H1 (cell line): ENCODE results near the gene CAPN2. TPM values are rescaled to one million over a fixed set of nuclear protein-coding genes. Genes with fewer than 3 reads are reported as not detected.

Experiments
- CTCF ChIA-PET: fragments of 300-600 bp; sonication (Branson Sonifier 250); formaldehyde crosslinking; loops from one replicate; lab custom pipeline; 2021; ENCODE audit not compliant: partially characterized antibody; lab: Charles Lee
- POLR2A ChIA-PET: fragments of 300-600 bp; sonication (Branson Sonifier 250); formaldehyde crosslinking; loops from one replicate; lab custom pipeline; 2021; ENCODE audit warnings: inconsistent platforms; ENCODE audit not compliant: partially characterized antibody; lab: Charles Lee
- DNase-seq, 2 experiments: peaks; one replicate each; pipeline versions ENCODE4 v3.0.0 to v3.0.0-alpha.2; 2010 to 2022; ENCODE audit warnings: low spot score in 2 of 2, low read depth in 1 of 2, mixed read lengths in 1 of 2
- FAIRE-seq: peaks from 2 replicates; lab custom pipeline; 2011; peaks lifted over from hg19 to GRCh38; lab: Jason Lieb, UNC
- H2AFZ ChIP-seq: 2 replicates; pipeline ENCODE4 v1.8.1; 2012; ENCODE audit warnings: low read length, inconsistent platforms
- H2AK5ac ChIP-seq: 2 replicates; pipeline ENCODE4 v1.6.1; 2013; ENCODE audit warnings: low read depth, low read length
- H2BK120ac ChIP-seq: replicated peaks from 2 replicates; pipeline ENCODE3; 2013; ENCODE audit warnings: low read depth, low read length, inconsistent platforms
- H2BK12ac ChIP-seq: 2 replicates; pipeline ENCODE4 v1.6.1; 2013; ENCODE audit warnings: low read depth, low read length
- H2BK15ac ChIP-seq: 2 replicates; pipeline ENCODE4 v1.6.1; 2013; ENCODE audit warnings: low read length
- H2BK20ac ChIP-seq: 2 replicates; pipeline ENCODE4 v1.6.1; 2013; ENCODE audit warnings: low read length
- H2BK5ac ChIP-seq: 2 replicates; pipeline ENCODE4 v1.6.1; 2013; ENCODE audit warnings: low read depth, low read length
- H3K14ac ChIP-seq: 2 replicates; pipeline ENCODE4 v1.6.1; 2013; ENCODE audit warnings: inconsistent platforms; ENCODE audit not compliant: insufficient read length
- H3K18ac ChIP-seq: 2 replicates; pipeline ENCODE4 v1.6.1; 2013; ENCODE audit warnings: low read length; ENCODE audit errors: extremely low read depth
- H3K23ac ChIP-seq: 2 replicates; pipeline ENCODE4 v1.6.1; 2013; ENCODE audit warnings: inconsistent platforms; ENCODE audit not compliant: insufficient read length
- H3K23me2 ChIP-seq: 2 replicates; pipeline ENCODE4 v1.6.1; 2013; ENCODE audit warnings: low read depth, low read length
- H3K27ac ChIP-seq: 2 replicates; pipeline ENCODE4 v1.6.1; 2011; ENCODE audit warnings: low read depth, low read length, inconsistent platforms
- H3K27me3 ChIP-seq, 4 experiments: replicated peaks in 1 of 4; 1 replicate in 1 of 4; 2 replicates in 3 of 4; pipeline versions ENCODE4 v1.6.1 to v1.8.1; 2011 to 2013; ENCODE audit warnings: low read length in 3 of 4, mild to moderate bottlenecking in 3 of 4, inconsistent platforms in 2 of 4, mixed read lengths in 2 of 4, moderate library complexity in 1 of 4; ENCODE audit not compliant: control insufficient read depth in 3 of 4, insufficient read depth in 3 of 4; ENCODE audit errors: extremely low read depth in 1 of 4
- H3K36me3 ChIP-seq, 4 experiments: 2 replicates each; pipeline versions ENCODE4 v1.6.1 to v1.8.1; 2011 to 2013; ENCODE audit warnings: mild to moderate bottlenecking in 4 of 4, low read length in 3 of 4, moderate library complexity in 2 of 4, control low read depth in 1 of 4, inconsistent platforms in 1 of 4; ENCODE audit not compliant: insufficient read depth in 4 of 4, control insufficient read depth in 2 of 4
- H3K4ac ChIP-seq: replicated peaks from 2 replicates; pipeline ENCODE3; 2013; ENCODE audit warnings: low read length, low read depth, mixed read lengths, inconsistent platforms; ENCODE audit not compliant: insufficient read length
- H3K4me1 ChIP-seq, 4 experiments: replicated peaks in 1 of 4; 1 replicate in 1 of 4; 2 replicates in 3 of 4; pipeline versions ENCODE4 v1.6.1 to v1.8.1; 2011 to 2013; ENCODE audit warnings: low read length in 3 of 4, inconsistent platforms in 2 of 4, mixed read lengths in 1 of 4; ENCODE audit not compliant: insufficient read depth in 4 of 4, control insufficient read depth in 3 of 4
- H3K4me2 ChIP-seq, 2 experiments: 2 replicates each; pipeline versions ENCODE4 v1.6.1 to v1.8.1; 2011 to 2013; ENCODE audit warnings: low read depth in 2 of 2, low read length in 2 of 2, control low read depth in 1 of 2, inconsistent platforms in 1 of 2, mild to moderate bottlenecking in 1 of 2; ENCODE audit not compliant: insufficient read depth in 1 of 2
- H3K4me3 ChIP-seq, 4 experiments: fragments of 200-600, 300-600 bp in 1 of 4; sonication (generic), shearing (Covaris generic), sonication (Bioruptor Twin) in 1 of 4; 2 replicates each; pipeline versions ENCODE4 v1.5.1 to v1.8.1; 2011 to 2016; ENCODE audit warnings: low read length in 4 of 4, low read depth in 3 of 4, control low read depth in 2 of 4, inconsistent platforms in 2 of 4, mild to moderate bottlenecking in 2 of 4, mixed read lengths in 1 of 4, moderate library complexity in 1 of 4; ENCODE audit not compliant: insufficient read depth in 2 of 4; ENCODE audit errors: extremely low read depth in 1 of 4
- H3K56ac ChIP-seq: replicated peaks from 2 replicates; pipeline ENCODE3; 2013; ENCODE audit warnings: low read depth, mild to moderate bottlenecking, mixed read lengths, low read length, inconsistent platforms; ENCODE audit not compliant: insufficient read length
- H3K79me1 ChIP-seq: 2 replicates; pipeline ENCODE4 v1.6.1; 2013; ENCODE audit warnings: low read depth, low read length, control low read depth
- H3K79me2 ChIP-seq, 2 experiments: 2 replicates each; pipeline versions ENCODE4 v1.6.1 to v1.8.1; 2012 to 2013; ENCODE audit warnings: low read length in 2 of 2, mild to moderate bottlenecking in 2 of 2, inconsistent platforms in 1 of 2; ENCODE audit not compliant: insufficient read depth in 2 of 2, control insufficient read depth in 1 of 2
- H3K9ac ChIP-seq, 4 experiments: replicated peaks in 1 of 4; 1 replicate in 1 of 4; 2 replicates in 3 of 4; pipeline versions ENCODE4 v1.6.1 to v1.8.1; 2011 to 2013; ENCODE audit warnings: low read depth in 3 of 4, low read length in 3 of 4, control low read depth in 2 of 4, mild to moderate bottlenecking in 2 of 4, moderate library complexity in 2 of 4, inconsistent platforms in 1 of 4; ENCODE audit errors: extremely low read depth in 1 of 4
- H3K9me3 ChIP-seq, 2 experiments: 2 replicates each; pipeline versions ENCODE4 v1.6.1 to v1.8.1; 2012 to 2013; ENCODE audit warnings: mild to moderate bottlenecking in 2 of 2, moderate library complexity in 2 of 2, control low read depth in 1 of 2, inconsistent platforms in 1 of 2, low read depth in 1 of 2, low read length in 1 of 2, mixed read lengths in 1 of 2; ENCODE audit not compliant: insufficient read depth in 2 of 2
- H4K20me1 ChIP-seq, 2 experiments: replicated peaks in 1 of 2; 2 replicates each; pipeline versions ENCODE3 to v1.8.1; 2011 to 2013; ENCODE audit warnings: inconsistent platforms in 2 of 2, low read length in 2 of 2, mild to moderate bottlenecking in 1 of 2; ENCODE audit not compliant: insufficient read depth in 2 of 2, control insufficient read depth in 1 of 2
- H4K5ac ChIP-seq: 2 replicates; pipeline ENCODE4 v1.6.1; 2013; ENCODE audit warnings: low read length, low read depth, mixed read lengths, inconsistent platforms; ENCODE audit not compliant: insufficient read length
- H4K8ac ChIP-seq: 2 replicates; pipeline ENCODE4 v1.8.0; 2013; ENCODE audit warnings: mild to moderate bottlenecking, moderate library complexity, low read length, inconsistent platforms; ENCODE audit not compliant: insufficient read depth; ENCODE audit errors: extremely low read depth
- H4K91ac ChIP-seq: replicated peaks from 2 replicates; pipeline ENCODE3; 2013; ENCODE audit warnings: low read length, mixed read lengths, inconsistent platforms; ENCODE audit not compliant: insufficient read length
- ATF3 ChIP-seq: IDR thresholded peaks from 2 replicates; pipeline ENCODE4 v1.6.1; 2011; ENCODE audit warnings: low read depth, mild to moderate bottlenecking, low read length; ENCODE audit not compliant: insufficient read depth
- BACH1 ChIP-seq: IDR thresholded peaks from 2 replicates; pipeline ENCODE4 v1.6.1; 2012; ENCODE audit warnings: low read length, improper control_type of control experiment
- BRCA1 ChIP-seq: IDR thresholded peaks from 2 replicates; pipeline ENCODE4 v1.6.1; 2012; ENCODE audit warnings: low read depth, low read length, improper control_type of control experiment
- CHD2 ChIP-seq: IDR thresholded peaks from 2 replicates; pipeline ENCODE4 v1.6.1; 2012; ENCODE audit warnings: low read length, improper control_type of control experiment
- CTCF ChIP-seq, 3 experiments: IDR thresholded peaks; 1 replicate in 2 of 3; 2 replicates in 1 of 3; pipeline versions ENCODE4 v1.5.1 to v1.6.1; 2011; ENCODE audit warnings: low read length in 3 of 3, mild to moderate bottlenecking in 3 of 3, inconsistent platforms in 2 of 3, low read depth in 1 of 3, moderate library complexity in 1 of 3; ENCODE audit not compliant: insufficient read depth in 1 of 3; ENCODE audit errors: control extremely low read depth in 1 of 3
- EZH2 ChIP-seq: fragments of 200-600 bp; sonication (generic); IDR thresholded peaks from 2 replicates; pipeline ENCODE4 v1.7.1; 2012; ENCODE audit warnings: low read depth, mild to moderate bottlenecking, moderate library complexity, low read length, inconsistent platforms; ENCODE audit not compliant: severe bottlenecking
- HDAC6 ChIP-seq: IDR thresholded peaks from one replicate; pipeline ENCODE4 v1.7.1; 2012; ENCODE audit warnings: low read depth, mild to moderate bottlenecking, inconsistent platforms, low read length, moderate library complexity
- KDM1A ChIP-seq: fragments of 200-600, 300-600 bp; sonication (generic); IDR thresholded peaks from 2 replicates; pipeline ENCODE4 v1.7.1; 2016; ENCODE audit warnings: mild to moderate bottlenecking, low read length, borderline replicate concordance
- KDM4A ChIP-seq: IDR thresholded peaks from one replicate; pipeline ENCODE4 v1.7.1; 2012; ENCODE audit warnings: low read depth, mild to moderate bottlenecking, moderate library complexity, low read length, inconsistent platforms; ENCODE audit not compliant: severe bottlenecking
- RBBP5 ChIP-seq: IDR thresholded peaks from 2 replicates; pipeline ENCODE4 v1.7.1; 2012; ENCODE audit warnings: low read depth, mild to moderate bottlenecking, inconsistent platforms, low read length, moderate library complexity, borderline replicate concordance
- TEAD4 ChIP-seq: IDR thresholded peaks from 2 replicates; pipeline ENCODE4 v1.6.1; 2012; ENCODE audit warnings: low read depth, low read length, inconsistent platforms, mixed read lengths
- WGBS, 2 experiments: shearing (Covaris generic) in 1 of 2; methylation state at CpG; one replicate each; pipeline versions ENCODE4 v1.1.6 to v1.1.7; 2013 to 2015; ENCODE audit warnings: low lambda C conversion rate in 2 of 2, mixed read lengths in 2 of 2, inconsistent platforms in 1 of 2, low coverage in 1 of 2, missing lambda C conversion rate in 1 of 2; ENCODE audit not compliant: insufficient replicate concordance in 2 of 2, insufficient coverage in 1 of 2, insufficient read length in 1 of 2; ENCODE audit errors: extremely low coverage in 1 of 2, missing lambda C conversion rate in 1 of 2; 5-methylcytosine and 5-hydroxymethylcytosine counted together
- polyA plus RNA-seq, 7 experiments: library from polyadenylated mRNA; depleted of rRNA in 3 of 7; stranded (reverse) in 5 of 7; unstranded in 2 of 7; fragments of >200 nt in 5 of 7; fragments of 200-250 nt in 2 of 7; gene quantifications; 1 replicate in 5 of 7; 2 replicates in 1 of 7; 4 replicates in 1 of 7; pipeline versions ENCODE4 v1.2.1 to v1.2.3, GENCODE V29; 2011 to 2013; ENCODE audit warnings: missing spikeins in 2 of 7, mixed read lengths in 2 of 7
- total RNA-seq: library from RNA; stranded (reverse); fragmentation: NEBNext Ultra II Directional; extraction: Animal tissue kit (Norgen Biotek cat#: 25700); gene quantifications from 2 replicates; pipeline ENCODE4 v1.2.1, GENCODE V29; 2021

CAPN2 gene
- total and polyA plus RNA-seq, 2 of the 8 experiments (the other 6 are each of a cell fraction or from before 2014, with no cell fraction given) = 9.2 to 10.3 TPM

- no peak overlapping the region for H2BK5ac ChIP-seq
- no peaks in the 10 kb centered on the region for H3K9me3 ChIP-seq
- H3K27me3 ChIP-seq = no peaks in the 10 kb centered on the region
- no peak overlapping the region for H3K56ac ChIP-seq
- H3K27ac ChIP-seq = no peak overlapping the region
- WGBS, 2 experiments = 85% methylated on average over 9 of the region's 9 CpGs; no CpG with 5 or more reads in 1 of the 2 experiments
- CTCF ChIA-PET = interaction anchor here (1.0 to 2.1 kb wide), 3 partner anchors 10 to 62 kb away, joined by 3 to 10 read pairs (median 4); no protein-coding TSS in a partner anchor
- no peak overlapping the region for H3K4ac ChIP-seq
- no peak overlapping the region for H3K4me2 ChIP-seq
- H4K20me1 ChIP-seq = no peaks in the 10 kb centered on the region
- H2AFZ ChIP-seq = no peak overlapping the region
- no peaks in the 10 kb centered on the region for H3K79me2 ChIP-seq
- no peak overlapping the region for H2BK12ac ChIP-seq
- H3K23me2 ChIP-seq = no peaks in the 10 kb centered on the region; the same call in 1 of the 2 replicates
- H4K91ac ChIP-seq = no peak overlapping the region
- H2BK15ac ChIP-seq = no peak overlapping the region
- H3K36me3 ChIP-seq = no peaks in the 10 kb centered on the region
- no peak overlapping the region for H2AK5ac ChIP-seq
- POLR2A ChIA-PET = interaction anchor here (0.9 kb wide), 1 partner anchor 40 kb away, joined by 3 read pairs; no protein-coding TSS in a partner anchor
- H2BK20ac ChIP-seq = no peak overlapping the region
- H3K4me3 ChIP-seq = no peak overlapping the region
- no peaks in the 10 kb centered on the region for H3K4me1 ChIP-seq
- H4K5ac ChIP-seq = no peak overlapping the region
- no peak for FAIRE-seq
- no peak overlapping the region for H4K8ac ChIP-seq
- H2BK120ac ChIP-seq = no peak overlapping the region
- no peak overlapping the region for H3K23ac ChIP-seq
- no peak overlapping the region for H3K18ac ChIP-seq
- no peak overlapping the region for H3K9ac ChIP-seq
- no peak overlapping the region for H3K14ac ChIP-seq
- DNase-seq = no peak
- H3K79me1 ChIP-seq = no peaks in the 10 kb centered on the region
- TF ChIP-seq CTCF (IDR thresholded peaks at IDR 0.05; ENCODE audit: control extremely low read depth in 1 of 3, insufficient read depth in 1 of 3, low read depth in 1 of 3, low read length in 3 of 3) (no peak), BACH1 (no peak), RBBP5 (no peak), ATF3 (no peak), HDAC6 (no peak), BRCA1 (no peak), CHD2 (no peak), TEAD4 (no peak), KDM4A (no peak), EZH2 (no peak), KDM1A (no peak)
Measured at GRCh38 chr1:223758734-223759133, 46.4 kb downstream of the CAPN2 start.
